ENCODE measurements around the gene TTC31.

The TTC31 gene

GRCh38 chr2:74522516-74522915 is 39.6 kb downstream of the TTC31 start:
- ChIA-PET CTCF (interaction anchor here (0.7 to 1.1 kb wide), 4 partner anchors 9 to 65 kb away, joined by 3 to 4 read pairs (median 3); no protein-coding TSS in a partner anchor), POLR2A (no interaction called here)
- DNase-seq (ENCODE audit: low read depth, low spot score) = no peak
- no peak overlapping the region for H3K4me3 ChIP-seq (ENCODE audit: low read depth, low read length)
- TF ChIP-seq CTCF (IDR thresholded peaks at IDR 0.05; ENCODE audit: insufficient read depth, low read length, missing control alignments) = no peak

GRCh38 chr2:74524005-74524404 is 41.1 kb downstream of the TTC31 start:
- no peak for TF ChIP-seq CTCF (IDR thresholded peaks at IDR 0.05; ENCODE audit: insufficient read depth, low read length, missing control alignments)

GRCh38 chr2:74524955-74525716 is 42.3 kb downstream of the TTC31 start:
- DNase-seq (ENCODE audit: low read depth, low spot score) = no peak
- CTCF ChIA-PET = interaction anchor here (1.4 kb wide), 1 partner anchor 61 kb away, joined by 6 read pairs; no protein-coding TSS in a partner anchor
- TF ChIP-seq CTCF (IDR thresholded peaks at IDR 0.05; ENCODE audit: insufficient read depth, low read length, missing control alignments) = no peak
- H3K4me3 ChIP-seq (ENCODE audit: low read depth, low read length) = no peak overlapping the region
- POLR2A ChIA-PET = no interaction called here

More at GRCh38 chr2:74524005-74524404, 41.1 kb downstream of the TTC31 start:
- ChIA-PET POLR2A (no interaction called here), CTCF (no interaction called here)
- no peak for DNase-seq (ENCODE audit: low read depth, low spot score)
- no peak overlapping the region for H3K4me3 ChIP-seq (ENCODE audit: low read depth, low read length)

DNA sequence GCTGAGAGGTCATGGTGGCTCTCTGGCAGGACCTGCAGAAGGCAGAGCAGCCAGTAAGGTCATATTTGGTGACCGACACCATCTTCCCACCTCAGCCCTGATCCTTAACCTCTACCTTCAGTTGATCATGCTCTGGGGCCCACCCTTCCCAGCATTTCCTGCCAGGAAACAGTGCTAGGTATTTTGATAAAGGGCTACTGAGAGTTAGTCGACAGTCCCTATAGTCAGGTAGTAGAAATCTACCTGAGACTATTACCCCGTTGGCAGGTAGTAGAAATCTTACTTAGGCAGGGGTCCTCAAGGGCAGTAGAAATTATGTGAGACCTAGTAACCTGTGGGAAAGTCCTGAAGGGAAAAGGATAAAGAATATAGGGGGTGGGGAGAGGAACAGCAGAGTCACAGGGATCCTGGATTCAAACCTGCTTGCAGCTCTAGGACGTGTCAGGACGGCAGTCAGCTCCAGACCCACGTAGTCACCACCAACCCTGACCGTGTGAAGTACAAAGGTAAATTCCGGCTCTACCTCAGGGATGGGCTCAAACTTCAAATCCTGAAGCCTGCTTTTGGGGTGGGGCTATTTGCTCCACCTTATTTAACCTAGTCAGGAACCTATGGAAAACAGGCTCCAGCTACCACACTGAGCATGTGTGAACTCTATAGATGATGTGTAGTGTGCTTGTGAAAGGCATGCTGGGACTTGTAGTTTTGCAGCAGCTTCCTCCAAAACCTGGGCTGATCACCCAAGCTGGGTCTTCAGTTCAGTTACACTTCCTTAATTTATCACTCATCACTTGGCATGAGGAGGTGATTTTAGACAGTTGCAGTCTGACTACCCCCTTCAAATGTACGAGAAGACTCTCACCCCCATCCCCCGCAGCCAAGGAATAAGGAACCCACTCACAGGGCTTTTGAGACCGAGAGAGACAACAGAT is 43.1 kb downstream of the TTC31 start, which contains the start of gene DQX1:
Gene DQX1 (minus strand): TSS at position 515 of the 932 bp plus-strand sequence. CDS start 502 bp downstream, at position 13.
- no peak within 1 kb of the TSS for H3K4me3 ChIP-seq (ENCODE audit: low read depth, low read length)
- ChIA-PET CTCF (interaction anchor here (1.0 to 1.6 kb wide), 5 partner anchors 11 to 63 kb away, joined by 3 to 6 read pairs (median 3); partner anchors contain the start of genes PCGF1 and TLX2), POLR2A (interaction anchor here (0.8 kb wide), 1 partner anchor 22 kb away, joined by 3 read pairs; no protein-coding TSS in a partner anchor)
- TF ChIP-seq CTCF (IDR thresholded peaks at IDR 0.05; ENCODE audit: insufficient read depth, low read length, missing control alignments) = no peak
- DNase-seq (ENCODE audit: low read depth, low spot score) = no peak

DNA sequence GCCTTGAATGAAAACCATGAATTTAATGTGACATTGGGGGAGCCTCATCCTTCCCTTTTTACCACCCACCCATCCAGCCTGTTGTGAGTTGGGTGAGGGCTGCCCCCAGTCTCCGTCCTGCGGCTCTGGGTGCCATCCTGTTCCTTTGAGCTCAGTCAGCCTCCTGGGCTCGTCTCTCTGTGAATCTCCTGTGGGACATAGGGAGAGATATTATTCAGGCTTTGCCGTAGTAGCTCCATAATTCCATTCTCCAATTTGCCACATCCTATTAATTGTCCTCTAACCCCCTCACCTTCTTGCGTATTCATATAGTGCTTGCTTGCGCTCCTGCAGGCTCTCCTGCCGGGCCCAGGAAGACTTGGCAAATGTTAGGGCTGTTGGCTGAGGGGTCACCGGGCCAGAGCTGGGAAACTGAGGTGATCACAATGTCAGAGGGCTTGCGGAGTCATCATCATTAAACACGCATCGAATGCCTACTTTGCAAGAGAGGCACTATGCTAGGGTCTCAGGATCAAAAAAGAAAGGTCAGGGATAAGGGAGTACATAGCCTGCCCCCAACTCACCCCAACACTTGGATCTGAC is 43.9 kb downstream of the TTC31 start:
- POLR2A ChIA-PET = interaction anchor here (0.8 kb wide), 1 partner anchor 23 kb away, joined by 3 read pairs; no protein-coding TSS in a partner anchor
- no peak overlapping the region for H3K4me3 ChIP-seq (ENCODE audit: low read depth, low read length)
- no peak for DNase-seq (ENCODE audit: low read depth, low spot score)
- TF ChIP-seq CTCF (IDR thresholded peaks at IDR 0.05; ENCODE audit: insufficient read depth, low read length, missing control alignments) = no peak
- CTCF ChIA-PET = interaction anchor here (1.0 to 1.6 kb wide), 4 partner anchors 12 to 62 kb away, joined by 3 to 4 read pairs (median 3); partner anchors contain the start of genes PCGF1 and TLX2

All from AG04449 (cell line).